Stimulated activated naive B cell treated with anti-CD40 and anti-IgM and Interleukin-4, amounts not matched to agents 10 μg/mL and 1 μg/mL and 100 μg/mL, for 72 hours (primary cell): ENCODE measurements around the gene SHKBP1.

ENCODE experiments used
- ATAC-seq, 2 donors: fragments of 150-1000 bp; cut with Tn5 transposase; replicated peaks; 2 replicates each; pipeline ENCODE4 v1.10.0; 2021; ENCODE audit warnings: moderate library complexity in 1 of 2
- DNase-seq: peaks from one replicate; pipeline ENCODE4 v3.0.0; 2021
- H3K27ac Mint-ChIP-seq: one replicate; pipeline ENCODE4 v1.8.0; 2022; ENCODE audit warnings: mild to moderate bottlenecking, mixed read lengths
- H3K27me3 Mint-ChIP-seq, 2 donors: one replicate each; pipeline ENCODE4 v1.8.0; 2022; ENCODE audit warnings: mixed read lengths in 2 of 2
- H3K36me3 Mint-ChIP-seq, 2 donors: one replicate each; pipeline ENCODE4 v1.8.0; 2022; ENCODE audit warnings: mixed read lengths in 2 of 2, mild to moderate bottlenecking in 1 of 2
- H3K4me1 Mint-ChIP-seq, 2 donors: one replicate each; pipeline ENCODE4 v1.8.0; 2022; ENCODE audit warnings: mixed read lengths in 2 of 2, mild to moderate bottlenecking in 1 of 2
- H3K4me3 Mint-ChIP-seq, 2 donors: one replicate each; pipeline ENCODE4 v1.8.0; 2022; ENCODE audit warnings: mild to moderate bottlenecking in 2 of 2, mixed read lengths in 2 of 2, moderate library complexity in 1 of 2
- H3K9me3 Mint-ChIP-seq, 2 donors: one replicate each; pipeline ENCODE4 v1.8.0; 2022; ENCODE audit warnings: mixed read lengths in 2 of 2, mild to moderate bottlenecking in 1 of 2

SHKBP1 gene

DNA sequence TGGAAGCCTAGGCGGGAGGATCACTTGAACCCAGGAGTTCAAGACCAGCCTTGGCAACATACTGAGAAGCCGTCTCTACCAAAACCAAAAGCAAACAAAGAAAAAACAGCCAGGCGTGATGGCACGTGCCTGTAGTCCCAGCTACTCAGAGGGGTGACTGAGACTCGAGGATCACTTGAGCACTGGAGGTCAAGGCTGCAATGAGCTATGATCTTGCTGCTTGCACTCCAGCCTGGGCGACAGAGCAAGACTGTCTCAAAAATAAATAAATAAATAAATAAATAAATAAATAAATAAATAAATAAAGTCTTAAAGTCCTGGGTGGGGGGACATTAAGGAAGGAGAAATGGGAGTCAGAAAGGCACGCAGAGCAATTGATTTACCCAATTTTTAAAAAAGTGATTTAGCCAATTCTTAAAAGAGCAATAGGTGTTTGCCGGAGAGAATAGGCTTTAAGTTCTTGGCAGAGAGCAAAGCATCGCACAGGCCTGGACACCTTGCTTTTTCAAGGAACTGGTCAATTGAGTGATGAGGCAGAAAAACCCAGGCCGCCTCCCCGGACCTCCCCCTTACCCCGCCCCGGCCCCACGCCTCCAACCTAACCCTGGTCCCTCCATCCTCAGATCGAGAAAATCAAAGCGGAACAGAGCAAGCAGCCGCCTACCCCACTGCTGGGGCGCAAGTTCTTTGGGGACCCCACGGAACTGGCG is 9.5 kb upstream of the SHKBP1 start:
- Mint-ChIP-seq H3K4me3 (peak overlapping the region; percentile 72 to 77), H3K27ac (no peak overlapping the region), H3K9me3 (peaks cover 3 to 5% of the 10 kb centered on the region in 2 donors), H3K36me3 (no peaks in the 10 kb centered on the region), H3K27me3 (peaks cover 23 to 58% of the 10 kb centered on the region in 2 donors), H3K4me1 (peaks cover 17 to 26% of the 10 kb centered on the region in 2 donors)
- DNase-seq = no peak
- peak in 1 of 2 donors; percentile 20 for ATAC-seq

DNA sequence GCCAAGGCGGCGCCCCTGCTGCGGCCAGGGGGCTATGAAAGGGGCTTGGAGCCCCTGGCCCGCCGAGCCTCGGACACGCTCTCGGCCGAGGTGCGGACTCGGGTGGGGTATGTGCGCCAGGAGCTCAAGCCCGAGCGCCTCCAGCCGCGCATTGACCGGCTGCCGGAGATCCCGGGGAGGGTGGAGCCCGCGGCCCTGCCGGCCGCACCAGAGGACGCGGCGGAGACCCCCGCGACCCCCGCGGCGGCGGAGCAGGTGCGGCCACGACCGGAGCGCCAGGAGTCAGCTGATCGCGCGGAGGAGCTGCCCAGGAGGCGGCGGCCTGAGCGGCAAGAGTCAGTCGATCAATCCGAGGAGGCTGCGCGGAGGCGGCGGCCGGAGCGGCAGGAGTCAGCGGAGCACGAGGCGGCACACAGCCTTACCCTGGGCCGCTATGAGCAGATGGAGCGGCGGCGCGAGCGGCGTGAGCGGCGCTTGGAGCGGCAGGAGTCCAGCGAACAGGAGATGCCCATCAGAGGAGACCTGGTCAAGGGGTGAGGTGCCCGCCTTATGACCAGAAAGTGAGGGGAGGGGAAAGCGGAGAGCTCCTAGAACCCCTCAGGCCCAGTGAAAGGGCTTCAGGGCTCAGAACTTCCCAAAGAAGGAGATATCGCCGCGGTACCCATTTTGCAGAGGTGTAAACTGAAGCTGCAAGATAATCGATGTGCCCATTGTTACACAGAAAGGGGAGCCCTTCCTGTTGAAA is 8.8 kb upstream of the SHKBP1 start:
- Mint-ChIP-seq H3K4me1 (peaks cover 17 to 26% of the 10 kb centered on the region in 2 donors), H3K4me3 (peak overlapping the region; percentile 72 to 77), H3K27ac (no peak overlapping the region), H3K9me3 (peaks cover 3 to 5% of the 10 kb centered on the region in 2 donors), H3K27me3 (peaks cover 23 to 58% of the 10 kb centered on the region in 2 donors), H3K36me3 (no peaks in the 10 kb centered on the region)
- ATAC-seq = no peak
- no peak for DNase-seq

DNA sequence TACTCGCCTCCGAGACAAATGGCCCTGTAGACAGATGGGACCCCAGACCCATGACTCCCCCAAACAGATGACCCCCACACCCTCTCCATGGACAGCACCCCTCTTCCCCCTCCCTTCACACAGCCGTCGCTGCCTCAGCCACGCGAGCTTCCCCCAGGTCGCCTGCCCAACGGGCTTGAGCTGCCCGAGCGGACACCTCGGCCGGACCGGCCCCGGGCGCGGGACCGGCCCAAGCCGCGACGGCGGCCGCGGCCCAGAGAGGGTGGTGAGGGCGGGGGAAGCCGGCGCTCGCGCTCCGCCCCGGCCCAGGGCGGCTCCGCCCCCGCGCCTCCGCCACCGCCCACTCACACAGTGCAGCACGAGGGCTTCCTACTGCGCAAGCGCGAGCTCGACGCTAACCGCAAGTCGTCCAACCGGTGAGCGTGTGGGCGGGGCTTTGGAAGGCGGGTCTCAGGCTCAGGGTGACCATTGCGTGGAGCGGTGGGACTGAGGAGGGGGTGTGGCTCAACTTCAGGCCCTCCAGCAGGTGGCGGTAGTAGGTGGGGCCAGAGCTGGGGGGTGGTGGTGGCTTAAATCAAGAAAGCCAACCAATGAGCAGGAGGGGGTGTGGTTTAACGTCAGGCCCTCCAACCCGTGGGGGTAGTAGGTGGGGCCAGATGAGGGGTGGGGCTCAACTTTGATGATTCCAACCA is 6.2 kb upstream of the SHKBP1 start:
- Mint-ChIP-seq H3K27ac (peak overlapping the region; percentile 75), H3K4me3 (peak overlapping the region; percentile 78), H3K27me3 (peaks cover 12 to 36% of the 10 kb centered on the region in 2 donors), H3K4me1 (peaks cover 17 to 28% of the 10 kb centered on the region in 2 donors), H3K36me3 (no peaks in the 10 kb centered on the region), H3K9me3 (peaks cover 3 to 5% of the 10 kb centered on the region in 2 donors)
- DNase-seq (peak; percentile 99), ATAC-seq (peak; percentile 94 to 96)

GRCh38 chr19:40571005-40571318 is 5.7 kb upstream of the SHKBP1 start:
- peaks cover 8 to 31% of the 10 kb centered on the region in 2 donors for H3K27me3 Mint-ChIP-seq
- H3K4me3 Mint-ChIP-seq = peak overlapping the region; percentile 31 to 78
- H3K27ac Mint-ChIP-seq = peak overlapping the region; percentile 2
- H3K36me3 Mint-ChIP-seq = no peaks in the 10 kb centered on the region
- H3K9me3 Mint-ChIP-seq = peaks cover 3 to 5% of the 10 kb centered on the region in 2 donors
- DNase-seq (no peak), ATAC-seq (no peak)
- peaks cover 18 to 33% of the 10 kb centered on the region in 2 donors for H3K4me1 Mint-ChIP-seq

DNA sequence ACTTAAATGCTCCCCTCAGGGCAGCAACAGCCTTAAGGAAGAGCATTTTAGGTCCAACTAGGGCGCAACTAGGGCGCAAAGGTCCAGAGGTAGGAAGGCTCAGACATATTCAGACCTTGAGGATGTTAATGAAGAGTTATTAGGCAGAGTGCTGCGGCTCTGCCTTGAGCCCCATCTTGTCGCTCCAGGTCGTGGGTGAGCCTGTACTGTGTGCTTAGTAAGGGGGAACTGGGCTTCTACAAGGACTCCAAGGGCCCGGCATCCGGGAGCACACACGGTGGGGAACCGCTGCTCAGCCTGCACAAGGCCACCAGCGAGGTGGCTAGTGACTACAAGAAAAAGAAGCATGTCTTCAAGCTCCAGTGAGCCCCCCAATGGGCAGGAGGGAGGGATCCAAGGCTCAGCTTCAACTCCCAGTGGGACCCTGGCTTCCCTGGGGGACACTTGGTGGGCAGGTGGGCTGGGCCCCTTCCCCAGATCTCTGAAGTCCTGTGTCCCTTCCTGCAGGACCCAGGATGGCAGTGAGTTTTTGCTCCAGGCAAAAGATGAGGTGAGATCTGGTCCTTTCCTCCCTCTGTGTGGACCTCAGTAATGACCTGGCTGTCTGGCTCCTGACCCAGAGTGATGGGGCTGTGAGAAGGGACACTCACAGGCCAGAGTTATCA is 4.7 kb upstream of the SHKBP1 start:
- Mint-ChIP-seq H3K9me3 (peaks cover 3 to 5% of the 10 kb centered on the region in 2 donors), H3K27me3 (peaks cover 4 to 21% of the 10 kb centered on the region in 2 donors), H3K4me3 (no peak overlapping the region), H3K36me3 (peaks cover 0 to 2% of the 10 kb centered on the region in 2 donors), H3K27ac (peak overlapping the region; percentile 37), H3K4me1 (peaks cover 16 to 39% of the 10 kb centered on the region in 2 donors)
- ATAC-seq (no peak), DNase-seq (no peak)

GRCh38 chr19:40575326-40575725 is 1.3 kb upstream of the SHKBP1 start:
- no peak for DNase-seq
- no peak for ATAC-seq
- H3K9me3 Mint-ChIP-seq = peaks cover 3 to 5% of the 10 kb centered on the region in 2 donors
- H3K27me3 Mint-ChIP-seq = no peaks in the 10 kb centered on the region
- H3K4me1 Mint-ChIP-seq = peaks cover 20 to 44% of the 10 kb centered on the region in 2 donors
- H3K4me3 Mint-ChIP-seq = peak overlapping the region in 1 of 2 donors; percentile 68
- H3K27ac Mint-ChIP-seq = no peak overlapping the region
- peaks cover 11 to 15% of the 10 kb centered on the region in 2 donors for H3K36me3 Mint-ChIP-seq

DNA sequence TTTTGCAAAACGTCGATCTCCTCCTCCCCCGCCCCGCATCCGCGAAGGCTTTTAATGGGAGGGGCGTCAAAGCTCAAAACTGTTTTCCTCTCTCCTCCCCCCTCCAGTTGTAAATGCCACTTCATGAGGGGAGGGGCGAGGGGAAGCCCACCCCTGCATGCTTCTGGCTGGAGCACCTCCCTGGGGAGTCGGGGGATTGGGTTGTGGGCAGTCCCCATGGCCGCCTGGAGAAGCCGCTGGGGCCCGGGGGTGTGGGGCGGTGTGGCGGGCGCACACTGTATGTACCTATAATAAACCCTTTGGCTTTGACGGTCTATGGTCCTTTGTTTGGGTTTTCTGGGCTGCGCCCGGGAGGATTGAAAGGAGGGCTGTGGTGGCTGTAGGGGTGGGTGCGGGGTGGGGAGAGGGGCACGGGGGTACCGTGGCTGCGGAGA is 505 bp upstream of the SHKBP1 start:
- Mint-ChIP-seq H3K36me3 (peaks cover 19 to 22% of the 10 kb centered on the region in 2 donors), H3K9me3 (no peaks in the 10 kb centered on the region), H3K4me1 (peaks cover 16 to 41% of the 10 kb centered on the region in 2 donors), H3K4me3 (peak overlapping the region; percentile 81 to 89), H3K27ac (peak overlapping the region; percentile 94), H3K27me3 (no peaks in the 10 kb centered on the region)
- ATAC-seq (peak; percentile 46 to 53), DNase-seq (peak; percentile 48)

DNA sequence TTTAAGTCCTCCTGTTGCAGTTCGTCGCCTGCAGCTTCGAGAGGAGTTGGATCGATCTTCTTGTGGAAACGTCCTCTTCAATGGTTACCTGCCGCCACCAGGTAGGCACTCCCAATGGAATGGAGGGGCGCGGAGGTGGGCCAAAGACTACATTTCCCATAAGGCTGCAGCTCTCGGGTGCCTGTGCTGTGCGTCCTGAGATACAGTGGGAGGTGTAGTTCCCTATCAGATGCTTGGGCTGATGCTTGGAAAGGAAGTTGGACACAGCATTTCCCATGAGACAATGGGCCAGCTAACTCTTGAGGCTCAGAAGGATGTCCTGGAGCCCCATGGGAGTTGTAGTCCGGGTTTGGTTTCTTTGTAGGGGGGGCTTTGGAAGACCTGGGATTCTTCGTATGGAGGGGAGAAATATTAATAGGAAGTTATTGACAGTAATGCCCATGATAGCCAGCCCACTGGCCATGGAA is 1.8 kb downstream of the SHKBP1 start:
- no peaks in the 10 kb centered on the region for H3K9me3 Mint-ChIP-seq
- no peaks in the 10 kb centered on the region for H3K27me3 Mint-ChIP-seq
- no peak overlapping the region for H3K27ac Mint-ChIP-seq
- peaks cover 36 to 42% of the 10 kb centered on the region in 2 donors for H3K36me3 Mint-ChIP-seq
- H3K4me3 Mint-ChIP-seq = peak overlapping the region; percentile 81 to 89
- H3K4me1 Mint-ChIP-seq = peaks cover 21 to 45% of the 10 kb centered on the region in 2 donors
- DNase-seq (no peak), ATAC-seq (no peak)

- Mint-ChIP-seq H3K27ac (peak overlapping the region; percentile 65), H3K36me3 (peaks cover 40 to 55% of the 10 kb centered on the region in 2 donors), H3K4me3 (no peak overlapping the region), H3K9me3 (no peaks in the 10 kb centered on the region), H3K27me3 (no peaks in the 10 kb centered on the region), H3K4me1 (peaks cover 27 to 53% of the 10 kb centered on the region in 2 donors)
- no peak for DNase-seq
- no peak for ATAC-seq
These were observed 3.9 kb downstream of the SHKBP1 start for GRCh38 chr19:40580619-40581018.

GRCh38 chr19:40581531-40581930 is 4.9 kb downstream of the SHKBP1 start:
- DNase-seq = no peak
- H3K4me3 Mint-ChIP-seq = no peak overlapping the region
- H3K27ac Mint-ChIP-seq = no peak overlapping the region
- no peaks in the 10 kb centered on the region for H3K9me3 Mint-ChIP-seq
- H3K36me3 Mint-ChIP-seq = peaks cover 45 to 63% of the 10 kb centered on the region in 2 donors
- no peak for ATAC-seq
- H3K4me1 Mint-ChIP-seq = peaks cover 26 to 44% of the 10 kb centered on the region in 2 donors
- no peaks in the 10 kb centered on the region for H3K27me3 Mint-ChIP-seq

- H3K36me3 Mint-ChIP-seq = peaks cover 51 to 71% of the 10 kb centered on the region in 2 donors
- H3K4me3 Mint-ChIP-seq = no peak overlapping the region
- ATAC-seq (no peak), DNase-seq (no peak)
- no peaks in the 10 kb centered on the region for H3K27me3 Mint-ChIP-seq
- peak overlapping the region; percentile 16 for H3K27ac Mint-ChIP-seq
- H3K9me3 Mint-ChIP-seq = no peaks in the 10 kb centered on the region
- H3K4me1 Mint-ChIP-seq = peaks cover 29 to 48% of the 10 kb centered on the region in 2 donors
These were observed 5.8 kb downstream of the SHKBP1 start for GRCh38 chr19:40582467-40582866.

DNA sequence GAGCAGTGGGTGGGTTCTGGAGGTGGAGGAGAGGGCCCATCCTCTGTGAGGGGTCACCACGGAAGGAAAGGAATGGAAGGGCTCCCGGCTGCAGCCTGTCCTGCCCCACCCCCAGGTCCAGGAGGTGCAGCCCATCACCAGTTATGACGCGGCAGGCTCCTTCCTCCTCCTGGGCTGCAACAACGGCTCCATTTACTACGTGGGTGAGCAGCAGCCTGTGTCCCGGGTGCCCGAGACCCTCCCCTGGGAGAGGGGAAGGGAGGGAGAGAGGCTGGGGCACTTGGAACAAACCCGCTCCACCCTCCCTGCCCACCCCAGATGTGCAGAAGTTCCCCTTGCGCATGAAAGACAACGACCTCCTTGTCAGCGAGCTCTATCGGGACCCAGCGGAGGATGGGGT is 6.6 kb downstream of the SHKBP1 start:
- H3K27me3 Mint-ChIP-seq = no peaks in the 10 kb centered on the region
- DNase-seq (no peak), ATAC-seq (no peak)
- no peak overlapping the region for H3K4me3 Mint-ChIP-seq
- H3K9me3 Mint-ChIP-seq = no peaks in the 10 kb centered on the region
- peaks cover 52 to 71% of the 10 kb centered on the region in 2 donors for H3K36me3 Mint-ChIP-seq
- H3K27ac Mint-ChIP-seq = no peak overlapping the region
- peaks cover 24 to 40% of the 10 kb centered on the region in 2 donors for H3K4me1 Mint-ChIP-seq

DNA sequence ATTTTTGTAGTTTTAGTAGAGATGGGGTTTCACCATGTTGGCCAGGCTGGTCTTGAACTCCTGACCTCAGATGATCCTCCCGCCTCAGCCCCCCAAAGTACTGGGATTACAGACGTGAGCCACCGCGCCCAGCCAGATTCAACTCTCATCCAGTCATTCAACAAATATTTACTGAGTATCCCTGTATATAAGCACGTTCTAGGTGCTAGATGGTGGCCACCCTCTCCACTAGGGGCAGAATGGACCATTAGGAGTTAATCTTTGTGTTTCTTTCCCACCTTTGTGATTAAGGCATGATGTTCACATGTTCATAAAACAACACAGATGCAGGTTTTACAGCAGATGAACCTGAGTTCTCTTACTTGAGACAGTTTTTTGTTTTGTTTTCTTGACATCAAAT is 7.3 kb downstream of the SHKBP1 start:
- no peaks in the 10 kb centered on the region for H3K9me3 Mint-ChIP-seq
- H3K4me3 Mint-ChIP-seq = no peak overlapping the region
- no peaks in the 10 kb centered on the region for H3K27me3 Mint-ChIP-seq
- ATAC-seq = no peak
- no peak for DNase-seq
- H3K27ac Mint-ChIP-seq = no peak overlapping the region
- H3K4me1 Mint-ChIP-seq = peaks cover 19 to 34% of the 10 kb centered on the region in 2 donors
- peaks cover 54 to 73% of the 10 kb centered on the region in 2 donors for H3K36me3 Mint-ChIP-seq
